ENCODE results near the gene ITGA3. TPM values are rescaled to one million over a fixed set of nuclear protein-coding genes. Genes with fewer than 3 reads are reported as not detected.
"Not testable (repeated sequence)": the region's sequence is repeated elsewhere in the genome, so short reads cannot be mapped to it uniquely, and the experiment has no call there.

Gene ITGA3
- total RNA-seq, 1 donor from 2014 or later, result 57.8 TPM

DNA sequence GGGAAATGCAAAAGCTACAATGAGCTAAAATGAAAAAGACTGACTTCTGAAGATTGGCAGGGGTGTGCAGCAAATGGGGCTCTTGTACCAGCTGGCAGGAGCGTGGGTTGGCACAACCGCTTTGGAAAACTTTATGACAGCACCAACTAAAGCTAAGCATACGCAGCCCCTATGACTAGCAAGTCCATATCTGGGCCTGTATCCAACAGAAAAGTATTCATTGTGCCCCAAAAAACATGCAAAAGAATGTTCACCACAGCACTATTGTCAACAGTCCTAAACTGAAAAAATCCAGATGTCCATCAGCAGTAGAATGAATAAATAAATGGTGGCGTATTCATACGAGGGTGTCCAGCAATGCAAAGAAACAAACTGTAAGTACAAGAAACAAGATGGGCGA is 22.6 kb upstream of the ITGA3 start:
- DNase-seq (ENCODE audit: low spot score), result no peak
- intact Hi-C loops (cut with DNase I), result no loop called here

DNA sequence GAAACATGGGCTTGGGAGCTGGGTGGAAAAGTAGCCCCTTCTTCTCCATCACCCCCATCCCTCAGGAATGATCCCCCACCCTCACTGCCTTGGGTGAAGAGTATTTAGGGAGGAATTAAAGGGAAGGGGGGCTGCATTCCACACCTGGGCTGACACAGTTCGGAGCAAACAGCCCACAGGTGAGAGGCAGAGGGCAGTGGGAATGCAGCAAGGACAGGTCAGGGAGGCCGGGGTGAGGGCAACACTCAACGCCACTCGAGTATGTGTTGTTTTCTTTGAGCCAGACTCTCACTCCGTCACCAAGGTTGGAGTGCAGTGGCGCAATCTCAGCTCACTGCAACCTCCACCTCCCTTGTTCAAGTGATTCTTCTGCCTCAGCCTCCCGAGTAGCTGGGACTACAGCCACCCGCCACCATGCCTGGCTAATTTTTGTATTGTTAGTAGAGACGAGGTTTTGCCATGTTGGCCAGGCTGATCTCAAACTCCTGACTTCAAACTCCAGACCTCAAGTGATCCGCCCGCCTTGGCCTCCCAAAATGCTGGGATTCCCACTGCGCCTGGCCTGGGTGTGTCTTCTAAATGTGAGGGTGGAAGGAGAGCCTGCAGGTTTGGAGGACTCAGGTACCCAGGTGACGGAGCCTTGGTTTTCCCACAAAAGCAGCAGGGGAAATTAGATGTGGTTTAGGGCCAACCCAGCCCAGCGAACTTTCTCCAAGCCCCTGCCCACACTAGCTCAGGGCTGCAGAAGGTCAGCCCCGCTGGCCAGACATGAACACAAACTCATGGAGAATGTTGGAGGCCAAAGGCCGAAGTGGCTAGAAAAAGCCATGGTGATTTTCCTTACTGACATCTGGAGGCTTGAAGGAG is 21.2 kb upstream of the ITGA3 start:
- intact Hi-C loops (cut with DNase I), result no loop called here

DNA sequence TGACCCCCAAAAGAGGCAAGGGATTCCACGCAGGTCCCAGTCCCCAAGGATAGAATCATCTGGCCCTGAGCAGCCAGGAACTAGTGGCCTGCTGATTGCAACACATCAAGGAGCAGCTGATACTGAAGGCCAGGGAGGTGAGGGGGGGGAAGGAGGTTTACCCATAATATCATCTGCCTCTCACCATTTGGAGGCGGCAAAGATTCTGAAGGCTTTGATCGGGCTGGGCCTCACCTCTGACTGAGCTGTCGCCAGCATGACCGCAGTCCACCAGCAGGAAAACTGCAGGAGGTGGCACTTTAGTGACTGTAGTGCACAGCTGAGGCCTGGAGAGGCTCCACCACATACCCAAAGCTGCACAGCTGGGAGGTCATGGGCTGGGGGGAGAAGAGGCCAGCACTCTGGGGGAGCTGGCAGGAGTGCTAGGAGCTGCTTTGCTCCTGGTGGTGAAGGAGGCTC is 20.5 kb upstream of the ITGA3 start:
- intact Hi-C loops (cut with DNase I), result no loop called here
- no peak for DNase-seq (ENCODE audit: low spot score)

More for the DNA sequence above, 21.2 kb upstream of the ITGA3 start:
- no peak for DNase-seq (ENCODE audit: low spot score)

DNA sequence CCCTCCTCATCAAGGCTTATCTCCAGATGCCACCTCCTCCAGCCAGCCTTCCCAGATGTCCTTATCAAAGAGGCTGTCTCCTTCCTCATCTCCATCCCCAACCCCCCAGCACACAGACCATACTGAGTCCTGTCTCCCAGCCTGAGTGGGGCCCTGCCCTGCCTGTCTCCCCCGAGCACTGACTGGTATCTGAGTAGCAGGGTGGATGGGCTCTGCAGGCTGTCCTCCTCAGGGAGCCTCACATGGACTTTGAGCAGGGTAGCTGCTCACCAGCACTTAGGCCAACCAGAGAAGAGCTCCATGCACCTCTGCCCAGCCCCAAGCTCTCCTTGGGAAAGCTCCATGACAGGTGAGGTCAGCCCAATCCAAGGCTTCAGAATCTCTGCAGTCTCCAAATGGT is 20.0 kb upstream of the ITGA3 start:
- intact Hi-C loops (cut with DNase I), result no loop called here

DNA sequence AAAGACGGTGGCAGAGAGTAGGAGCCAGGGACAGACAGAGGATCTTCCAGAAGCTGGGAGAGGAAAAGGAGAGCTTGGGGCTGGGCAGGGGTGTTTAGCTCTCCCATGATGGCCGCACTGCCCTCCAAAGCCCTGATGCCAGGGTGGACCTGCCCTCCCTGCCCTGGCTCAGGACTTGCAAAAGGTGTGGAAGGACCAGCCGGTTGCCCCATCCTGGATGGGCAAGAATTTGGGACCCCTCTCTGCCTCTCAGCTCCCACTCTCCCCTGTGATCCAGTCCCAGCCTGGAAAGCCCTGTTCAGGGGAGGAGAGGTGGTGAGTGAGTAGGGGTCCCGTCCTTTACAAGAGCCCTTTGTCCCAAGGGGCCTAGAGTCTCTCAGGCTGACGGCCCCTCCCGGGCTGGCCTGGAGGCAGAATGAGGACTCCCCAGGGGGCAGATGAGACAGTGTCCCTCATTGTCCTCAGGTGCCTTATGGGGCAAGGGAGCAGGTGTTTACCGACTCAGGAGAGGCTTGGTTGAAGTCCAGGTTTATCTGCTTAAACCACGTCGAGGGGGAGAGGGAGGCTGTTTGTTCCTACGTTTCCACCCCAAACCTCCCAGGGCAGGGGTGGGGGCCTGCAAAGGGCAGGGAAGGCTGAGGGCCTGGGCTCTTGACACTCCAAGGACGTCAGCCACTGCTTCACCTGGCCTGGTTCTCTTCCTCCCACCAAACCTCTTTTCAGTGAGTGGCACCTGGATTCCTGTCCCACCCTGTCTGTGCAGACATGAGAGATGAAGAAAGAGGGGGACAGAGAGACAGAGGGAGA is 19.3 kb upstream of the ITGA3 start:
- no peak for DNase-seq (ENCODE audit: low spot score)
- intact Hi-C loops (cut with DNase I), result no loop called here

More for the DNA sequence above, 20.0 kb upstream of the ITGA3 start:
- DNase-seq (ENCODE audit: low spot score), result no peak

DNA sequence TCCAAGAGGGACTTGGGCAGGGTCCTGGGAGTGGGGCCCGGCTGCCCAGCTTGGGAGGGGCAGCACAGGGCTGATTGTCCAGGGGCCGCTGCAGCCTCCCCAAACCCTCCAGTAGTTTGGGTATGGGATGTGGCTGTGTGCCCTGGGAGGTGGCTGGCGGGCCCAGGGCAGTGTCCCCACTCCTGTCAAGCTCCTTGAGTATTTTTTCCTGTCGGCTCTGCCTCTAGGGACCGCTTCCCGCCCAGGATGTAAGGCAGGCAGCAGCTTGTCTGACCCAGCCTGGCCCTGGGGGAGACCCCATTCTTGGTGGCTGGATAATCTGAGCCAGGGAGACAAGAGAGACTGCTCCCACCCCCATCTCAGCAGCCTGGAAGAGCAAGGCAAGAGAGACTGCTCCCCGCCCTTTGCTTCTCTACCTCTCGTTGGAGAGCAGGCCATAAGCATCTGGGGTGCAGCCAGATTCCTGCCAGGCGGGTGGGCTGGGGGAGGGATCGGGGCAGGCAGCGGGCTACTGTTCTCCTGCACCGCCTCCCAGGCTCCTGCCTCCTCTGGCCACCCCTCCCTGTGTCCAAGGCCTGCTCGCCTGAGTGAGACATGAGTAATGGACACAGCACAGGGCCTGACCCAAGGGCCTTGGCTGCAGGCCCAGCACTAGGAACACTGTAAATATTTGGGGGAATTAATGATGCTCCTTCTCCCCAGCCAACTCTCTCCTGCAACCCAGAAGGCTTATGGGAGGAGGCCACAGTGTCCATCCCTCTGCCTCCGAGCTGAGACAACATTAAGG is 18.4 kb upstream of the ITGA3 start:
- DNase-seq (ENCODE audit: low spot score), result no peak
- intact Hi-C loops (cut with DNase I), result no loop called here

DNA sequence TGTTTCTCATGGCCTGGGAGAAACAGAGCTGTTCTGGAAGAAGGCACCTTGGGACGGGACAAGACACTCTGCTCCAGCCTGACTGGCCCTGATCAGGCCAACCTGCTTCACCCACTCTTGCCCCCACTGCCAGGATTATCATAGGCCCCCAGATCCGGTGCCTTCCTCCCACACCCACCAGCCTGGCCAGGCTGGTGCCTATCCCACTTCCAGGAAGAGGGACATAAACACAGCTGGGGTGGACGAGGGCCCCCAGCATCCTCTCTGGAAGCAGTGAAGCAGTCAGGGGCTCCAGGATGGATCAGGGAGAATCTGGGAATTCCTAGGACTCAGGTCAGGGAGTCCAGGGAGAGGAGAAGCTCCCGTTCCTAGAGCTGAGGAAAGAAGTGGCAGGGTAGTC is 16.9 kb upstream of the ITGA3 start:
- no peak for DNase-seq (ENCODE audit: low spot score)
- intact Hi-C loops (cut with DNase I), result no loop called here

DNA sequence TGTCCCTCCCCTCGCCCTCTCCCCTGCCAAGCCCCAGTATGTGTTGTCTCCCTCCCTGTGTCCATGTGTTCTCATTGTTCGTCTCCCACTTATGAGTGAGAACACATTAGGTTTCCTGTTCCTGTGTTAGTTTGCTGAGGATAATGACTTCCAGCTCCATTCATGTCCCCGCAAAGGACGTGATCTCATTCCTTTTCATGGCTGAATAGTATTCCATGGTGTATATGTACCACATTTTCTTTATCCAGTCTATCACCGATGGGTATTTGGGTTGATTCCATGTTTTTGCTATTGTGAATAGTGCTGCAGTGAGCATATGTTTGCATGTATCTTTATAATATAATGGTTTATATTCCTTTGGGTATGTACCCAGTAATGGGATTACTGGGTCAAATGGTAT is 15.4 kb upstream of the ITGA3 start:
- intact Hi-C loops (cut with DNase I), result not testable (repeated sequence)

DNA sequence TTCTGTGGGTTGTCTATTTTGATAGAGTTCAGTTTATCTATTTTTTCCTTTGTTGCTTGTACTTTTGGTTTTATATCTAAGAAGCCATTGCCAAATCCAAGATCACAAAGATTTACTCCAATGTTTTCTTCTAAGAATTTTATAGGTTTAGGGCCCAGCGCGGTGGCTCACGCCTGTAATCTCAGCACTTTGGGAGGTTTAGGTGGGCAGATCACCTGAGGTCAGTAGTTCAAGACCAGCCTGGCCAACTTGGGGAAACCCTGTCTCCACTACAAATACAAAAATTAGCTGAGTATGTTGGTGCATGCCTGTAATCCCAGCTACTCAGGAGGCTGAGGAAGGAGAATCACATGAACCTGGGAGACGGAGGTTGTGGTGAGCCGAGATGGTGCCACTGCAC is 13.7 kb upstream of the ITGA3 start:
- peak; percentile 53 for DNase-seq (ENCODE audit: low spot score)
- intact Hi-C loops (cut with DNase I), result no loop called here

More for the DNA sequence above, 15.4 kb upstream of the ITGA3 start:
- DNase-seq (ENCODE audit: low spot score), result not testable (repeated sequence)

DNA sequence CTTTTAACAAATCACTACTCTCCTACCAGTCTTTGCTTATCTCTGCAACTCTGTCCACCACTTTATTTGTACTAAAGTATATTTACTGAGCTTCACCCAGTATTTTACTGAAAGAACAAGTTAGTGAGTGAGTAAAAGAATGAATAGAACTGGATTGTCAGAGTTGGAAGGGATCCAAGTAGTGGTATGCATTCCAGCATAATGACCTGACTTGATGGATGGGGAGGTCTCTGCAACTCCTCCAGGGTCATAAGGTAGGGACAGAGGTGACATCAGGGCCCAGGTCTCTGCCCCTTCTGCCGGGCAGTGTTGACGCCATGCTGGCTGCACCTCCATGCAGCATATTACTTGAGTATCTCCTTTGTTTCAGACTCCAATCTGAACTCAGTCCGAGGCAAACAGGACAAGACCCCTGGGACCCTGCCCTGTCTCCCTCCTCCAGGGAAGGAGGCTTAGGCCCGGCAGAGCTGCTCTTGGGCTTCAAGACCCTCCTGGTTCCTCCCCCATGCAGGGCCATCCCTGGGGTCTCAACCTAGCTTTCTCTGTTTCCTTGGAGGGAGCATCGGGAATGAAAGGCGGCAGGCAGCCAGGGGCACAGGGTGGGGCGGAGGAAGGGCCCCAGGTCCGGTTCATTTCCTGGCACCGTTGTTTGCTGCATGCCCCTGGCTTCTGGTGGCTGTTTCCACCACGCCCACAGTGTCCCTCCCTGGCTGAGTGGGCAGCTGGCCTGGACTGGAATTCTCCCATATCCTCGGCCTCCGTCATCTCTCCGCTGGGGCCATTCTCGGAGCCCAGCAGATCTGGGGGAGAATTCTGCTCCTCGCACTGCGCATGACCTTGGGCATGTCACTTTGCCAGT is 12.4 kb upstream of the ITGA3 start:
- DNase-seq (ENCODE audit: low spot score), result peak; percentile 78
- intact Hi-C loops (cut with DNase I), result no loop called here

DNA sequence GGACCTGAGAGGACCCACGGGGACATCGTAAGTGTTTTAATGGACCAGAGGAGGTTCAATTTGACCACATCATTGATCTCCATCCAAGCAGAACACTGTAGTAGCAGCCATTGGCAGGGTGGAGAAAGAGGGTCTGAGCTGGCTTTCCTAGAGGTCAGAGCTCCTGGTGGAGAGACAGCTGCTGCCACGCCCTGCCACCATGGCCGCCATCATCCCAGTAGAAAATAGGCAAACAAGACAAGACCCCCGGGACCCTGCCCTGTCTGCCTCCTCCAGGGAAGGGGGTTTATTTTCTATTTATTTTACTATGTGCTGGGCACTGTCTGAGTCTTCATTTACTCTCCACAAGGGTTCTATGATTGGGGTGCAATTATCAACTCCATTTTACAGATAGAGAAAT is 11.4 kb upstream of the ITGA3 start:
- peak; percentile 55 for DNase-seq (ENCODE audit: low spot score)
- intact Hi-C loops (cut with DNase I), result no loop called here

DNA sequence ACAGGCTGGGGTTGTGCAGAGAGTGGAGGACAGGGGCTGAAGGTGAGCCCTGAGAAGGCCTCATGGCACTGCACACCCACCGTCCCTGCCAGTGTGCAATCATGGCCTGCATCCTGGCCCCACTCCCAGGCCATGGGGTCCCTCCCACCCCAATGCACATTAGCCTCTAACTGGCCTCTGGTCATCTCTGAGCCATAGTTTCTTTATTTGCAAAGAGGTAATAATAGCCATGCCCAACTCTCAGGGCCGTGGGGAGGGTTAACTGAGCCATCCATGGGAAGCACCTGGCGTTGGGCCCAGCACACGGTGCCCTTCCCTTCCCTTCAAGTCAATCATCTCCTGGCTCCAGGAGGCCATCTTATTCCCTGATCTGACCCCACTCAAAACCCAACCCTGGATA is 10.8 kb upstream of the ITGA3 start:
- intact Hi-C loops (cut with DNase I), result no loop called here
- peak; percentile 70 for DNase-seq (ENCODE audit: low spot score)

DNA sequence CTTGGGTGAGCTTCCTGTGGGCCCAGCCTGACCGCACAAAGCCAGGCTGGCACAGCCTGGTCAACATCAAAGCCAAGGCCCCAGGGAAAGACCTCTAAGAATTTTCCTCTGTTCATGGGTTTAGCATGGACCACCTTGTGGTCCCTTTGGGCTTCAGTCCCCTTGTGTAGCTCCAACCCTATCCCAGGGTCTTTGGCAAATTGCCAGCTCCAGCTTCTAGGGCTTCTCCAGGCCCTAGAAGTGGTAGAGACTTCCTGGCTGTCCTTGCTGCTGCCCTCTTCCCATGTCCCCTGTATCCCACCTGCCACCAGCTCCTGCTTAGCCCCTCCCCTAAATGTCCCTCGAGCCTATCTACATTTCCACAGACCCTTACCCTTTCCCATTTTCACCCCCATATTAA is 9.7 kb upstream of the ITGA3 start:
- intact Hi-C loops (cut with DNase I), result no loop called here

DNA sequence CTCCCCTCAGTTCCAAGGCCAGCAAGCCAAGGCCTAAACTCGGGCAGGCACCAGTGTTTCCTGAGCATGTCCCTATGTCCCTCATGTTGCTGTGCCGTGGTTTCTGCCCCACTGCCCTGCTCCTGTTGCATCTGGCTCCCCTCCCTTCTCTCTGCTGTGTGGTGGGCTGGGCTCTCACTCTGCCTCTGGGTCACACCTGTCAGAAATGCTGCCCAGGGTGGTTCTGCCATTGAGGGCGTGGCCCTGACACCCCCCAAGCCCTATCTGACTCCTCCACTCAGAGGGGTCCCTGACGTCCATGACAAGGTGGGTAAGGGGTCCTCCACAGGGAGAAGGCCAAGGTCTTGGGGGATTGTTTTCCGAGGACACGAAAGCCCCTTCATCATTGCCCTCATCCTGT is 9.2 kb upstream of the ITGA3 start:
- intact Hi-C loops (cut with DNase I), result no loop called here
- DNase-seq (ENCODE audit: low spot score), result peak; percentile 22

More for the DNA sequence above, 9.7 kb upstream of the ITGA3 start:
- DNase-seq (ENCODE audit: low spot score), result peak; percentile 15

DNA sequence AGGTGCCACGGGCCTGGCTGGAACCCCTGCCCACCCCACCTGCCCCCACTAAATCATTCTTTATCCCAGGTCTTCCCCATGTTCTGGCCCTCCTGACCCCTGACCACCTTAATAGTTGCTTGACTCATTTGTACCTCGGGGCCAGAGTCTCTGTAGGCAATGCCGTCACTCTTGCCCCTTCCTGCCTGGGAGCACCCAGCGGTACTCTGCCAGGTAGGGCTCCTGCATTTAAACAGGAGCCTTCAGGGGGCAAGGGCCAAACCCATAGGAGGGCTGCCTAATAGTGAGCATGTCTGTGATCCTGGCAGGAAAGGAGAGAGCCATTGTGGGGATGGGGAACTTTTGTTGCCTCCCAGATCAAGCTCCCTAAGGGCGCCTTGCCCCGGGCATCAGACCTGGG is 8.8 kb upstream of the ITGA3 start:
- peak; percentile 36 for DNase-seq (ENCODE audit: low spot score)

DNA sequence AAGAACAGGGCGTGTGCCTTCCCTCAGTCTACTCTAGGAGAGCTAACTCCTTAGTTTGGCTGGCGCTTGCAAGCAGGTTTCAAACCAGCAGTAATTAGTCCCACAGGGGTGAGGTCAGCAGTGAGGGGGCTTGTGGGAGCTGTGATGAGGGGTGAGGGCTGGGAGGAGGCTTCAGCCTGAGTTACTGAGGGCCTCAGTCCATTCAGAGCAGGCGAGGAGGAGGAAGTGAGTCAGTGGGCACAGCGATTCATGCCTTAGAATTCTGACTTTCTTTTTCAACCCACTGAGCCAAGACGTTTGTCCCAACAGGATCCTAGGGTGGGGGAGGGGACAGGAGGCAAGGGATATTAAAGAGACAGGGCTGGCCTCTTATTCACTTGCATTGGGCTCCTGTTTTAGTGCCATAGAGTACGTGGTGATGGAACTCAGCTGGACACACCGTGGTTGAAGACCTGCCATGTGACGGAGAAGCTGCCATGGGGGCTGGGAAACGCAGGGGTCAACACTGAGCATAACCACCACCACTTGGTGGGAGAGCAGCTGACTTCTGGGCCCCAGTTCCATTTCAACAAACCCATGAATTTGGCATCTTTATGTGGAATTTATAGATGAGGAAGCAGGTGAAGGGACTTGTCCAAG is 8.3 kb upstream of the ITGA3 start:
- peak; percentile 70 for DNase-seq (ENCODE audit: low spot score)
- intact Hi-C loops (cut with DNase I), result no loop called here

More for the DNA sequence above, 8.8 kb upstream of the ITGA3 start:
- intact Hi-C loops (cut with DNase I), result no loop called here

DNA sequence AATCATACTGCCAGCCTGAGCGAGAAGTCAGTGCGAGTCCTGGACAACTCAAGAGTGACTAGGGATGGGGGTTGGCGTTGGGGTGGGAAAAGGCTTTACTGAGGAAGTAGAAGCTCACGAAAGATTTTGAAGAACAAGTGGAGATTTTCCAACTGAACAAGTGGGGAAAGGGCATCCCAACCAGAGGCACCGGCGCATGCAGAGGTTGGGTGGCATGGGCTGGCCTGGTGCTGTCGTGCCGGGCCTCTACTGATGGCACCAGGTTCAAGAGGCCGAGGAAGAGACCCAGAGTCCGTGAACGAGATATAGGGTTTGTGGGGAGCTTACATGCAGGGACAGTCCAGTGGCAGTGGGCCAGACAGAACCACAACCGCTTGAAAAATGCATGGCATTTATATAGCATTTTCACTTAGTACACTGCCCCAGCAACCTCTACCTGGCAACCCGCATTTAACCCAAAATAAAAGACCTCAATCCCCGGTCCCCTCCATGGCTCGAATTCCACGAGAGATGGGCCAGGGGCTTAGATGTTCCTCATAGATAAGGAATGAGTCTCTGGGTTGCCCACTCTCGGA is 7.7 kb upstream of the ITGA3 start:
- DNase-seq (ENCODE audit: low spot score), result peak; percentile 47
- intact Hi-C loops (cut with DNase I), result no loop called here

DNA sequence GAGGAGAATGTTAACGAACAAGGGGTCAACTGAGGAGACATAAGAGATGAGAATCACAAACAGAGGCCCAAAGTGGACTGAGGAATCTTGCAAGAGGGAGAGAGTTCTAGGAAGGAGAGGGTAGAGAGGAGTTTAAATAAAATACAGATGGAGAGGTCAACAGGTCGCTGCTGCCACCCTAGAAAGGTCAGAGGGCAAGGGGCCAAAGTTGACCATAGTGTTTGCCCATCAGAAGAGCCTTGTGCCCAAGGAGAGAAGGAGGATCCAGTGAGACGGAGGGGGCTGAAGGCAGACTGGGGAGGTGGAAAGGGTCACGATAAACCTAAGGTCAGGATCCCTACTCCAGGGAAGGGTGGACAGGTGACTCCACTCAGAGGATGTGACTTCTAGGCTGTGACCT is 6.9 kb upstream of the ITGA3 start:
- no peak for DNase-seq (ENCODE audit: low spot score)
- intact Hi-C loops (cut with DNase I), result no loop called here

Data from cardiac septum (tissue), 1 donor.